Measurements from ENCODE around the gene ACSS3. TPM values are rescaled to one million over a fixed set of nuclear protein-coding genes. Genes with fewer than 3 reads are reported as not detected.

Gene ACSS3
- total and polyA plus RNA-seq, 8 donors = 0.73 to 28.5 (median 4.6) TPM

DNA sequence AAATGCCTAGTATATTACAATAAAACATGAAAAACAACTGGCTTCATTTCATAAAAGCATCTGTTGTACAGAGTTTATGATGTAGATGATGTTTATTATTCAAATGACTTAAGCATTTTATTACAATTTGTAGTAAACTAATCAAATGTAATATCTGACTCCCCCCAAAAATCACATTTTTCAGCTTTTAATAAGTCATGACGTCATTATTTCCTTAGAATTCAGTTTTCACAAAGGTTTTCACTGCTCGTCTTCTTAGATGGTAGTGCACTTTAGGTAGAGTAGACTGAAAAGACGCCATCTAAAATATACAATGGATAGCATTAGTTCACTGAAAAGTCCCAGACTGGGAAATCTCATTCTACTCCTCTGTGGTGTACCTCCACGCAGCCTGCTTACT is 181.5 kb downstream of the ACSS3 start:
- H3K4me3 ChIP-seq = no peak overlapping the region
- intact Hi-C loops (cut with DNase I; ENCODE audit: low total_unique reads) = no loop called here
- WGBS, 5 donors = 72 to 86% (median 81%) methylated on average over 4 of the region's 4 CpGs
- DNase-seq = no peak
- TF ChIP-seq POLR2AphosphoS5 (IDR thresholded peaks at IDR 0.05) (no peak), EP300 (IDR thresholded peaks at IDR 0.05) (no peak), POLR2A (IDR thresholded peaks at IDR 0.05) (no peak)
- TF ChIP-seq, protein P1, sequence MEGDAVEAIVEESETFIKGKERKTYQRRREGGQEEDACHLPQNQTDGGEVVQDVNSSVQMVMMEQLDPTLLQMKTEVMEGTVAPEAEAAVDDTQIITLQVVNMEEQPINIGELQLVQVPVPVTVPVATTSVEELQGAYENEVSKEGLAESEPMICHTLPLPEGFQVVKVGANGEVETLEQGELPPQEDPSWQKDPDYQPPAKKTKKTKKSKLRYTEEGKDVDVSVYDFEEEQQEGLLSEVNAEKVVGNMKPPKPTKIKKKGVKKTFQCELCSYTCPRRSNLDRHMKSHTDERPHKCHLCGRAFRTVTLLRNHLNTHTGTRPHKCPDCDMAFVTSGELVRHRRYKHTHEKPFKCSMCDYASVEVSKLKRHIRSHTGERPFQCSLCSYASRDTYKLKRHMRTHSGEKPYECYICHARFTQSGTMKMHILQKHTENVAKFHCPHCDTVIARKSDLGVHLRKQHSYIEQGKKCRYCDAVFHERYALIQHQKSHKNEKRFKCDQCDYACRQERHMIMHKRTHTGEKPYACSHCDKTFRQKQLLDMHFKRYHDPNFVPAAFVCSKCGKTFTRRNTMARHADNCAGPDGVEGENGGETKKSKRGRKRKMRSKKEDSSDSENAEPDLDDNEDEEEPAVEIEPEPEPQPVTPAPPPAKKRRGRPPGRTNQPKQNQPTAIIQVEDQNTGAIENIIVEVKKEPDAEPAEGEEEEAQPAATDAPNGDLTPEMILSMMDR (IDR thresholded peaks at IDR 0.05) = no peak
- no peaks in the 10 kb centered on the region for H3K9me3 ChIP-seq
- no peak overlapping the region for H3K27ac ChIP-seq
- no peaks in the 10 kb centered on the region for H3K27me3 ChIP-seq
- no peaks in the 10 kb centered on the region for H3K36me3 ChIP-seq
- no peaks in the 10 kb centered on the region for H3K4me1 ChIP-seq

GRCh38 chr12:81261508-81262207 is 183.8 kb downstream of the ACSS3 start:
- no peaks in the 10 kb centered on the region for H3K9me3 ChIP-seq
- H3K4me3 ChIP-seq = no peak overlapping the region
- no peak overlapping the region for H3K27ac ChIP-seq
- no peaks in the 10 kb centered on the region for H3K27me3 ChIP-seq
- 82 to 95% (median 87%) methylated on average over 4 of the region's 4 CpGs for WGBS, 5 donors
- intact Hi-C loops (cut with DNase I; ENCODE audit: low total_unique reads) = no loop called here
- DNase-seq = no peak
- no peak for TF ChIP-seq EP300 (IDR thresholded peaks at IDR 0.05)
- TF ChIP-seq POLR2AphosphoS5 (IDR thresholded peaks at IDR 0.05) = no peak
- TF ChIP-seq POLR2A (IDR thresholded peaks at IDR 0.05) = no peak
- TF ChIP-seq, protein P1 (IDR thresholded peaks at IDR 0.05) = no peak
- no peaks in the 10 kb centered on the region for H3K4me1 ChIP-seq
- no peaks in the 10 kb centered on the region for H3K36me3 ChIP-seq

DNA sequence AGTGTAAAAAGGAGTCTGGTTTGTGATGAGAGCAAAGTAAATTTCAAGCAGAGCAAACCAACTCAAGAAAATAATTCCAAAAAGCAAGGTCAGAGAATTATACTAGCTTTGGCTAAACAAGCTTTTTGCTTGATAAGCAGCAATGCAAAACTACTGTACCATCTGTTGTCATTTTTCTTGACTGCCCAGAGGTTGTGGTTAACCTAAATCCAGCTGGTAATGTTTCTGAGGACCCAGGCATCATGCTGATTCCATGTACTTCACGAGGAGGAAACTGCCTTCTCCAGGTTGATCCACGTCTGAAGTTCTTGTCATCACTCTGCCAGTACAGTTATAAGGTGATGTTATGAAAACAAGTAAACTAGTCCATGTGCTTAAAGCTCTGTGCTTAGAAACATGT is 185.2 kb downstream of the ACSS3 start:
- H3K27ac ChIP-seq = no peak overlapping the region
- no peaks in the 10 kb centered on the region for H3K9me3 ChIP-seq
- no peaks in the 10 kb centered on the region for H3K27me3 ChIP-seq
- no peaks in the 10 kb centered on the region for H3K4me1 ChIP-seq
- TF ChIP-seq, protein P1 (IDR thresholded peaks at IDR 0.05) = no peak
- TF ChIP-seq POLR2AphosphoS5 (IDR thresholded peaks at IDR 0.05) = no peak
- no peaks in the 10 kb centered on the region for H3K36me3 ChIP-seq
- WGBS, 5 donors = 60 to 75% (median 66%) methylated on average over 2 of the region's 2 CpGs
- no peak overlapping the region for H3K4me3 ChIP-seq
- DNase-seq = no peak
- intact Hi-C loops (cut with DNase I; ENCODE audit: low total_unique reads) = no loop called here

GRCh38 chr12:81270385-81270784 is 192.5 kb downstream of the ACSS3 start:
- WGBS, 5 donors = 89 to 99% (median 95%) methylated on average over 5 of the region's 5 CpGs
- Histone ChIP-seq H3K9me3 (no peaks in the 10 kb centered on the region), H3K36me3 (no peaks in the 10 kb centered on the region), H3K4me1 (no peaks in the 10 kb centered on the region), H3K27ac (no peak overlapping the region), H3K27me3 (no peaks in the 10 kb centered on the region), H3K4me3 (no peak overlapping the region)
- intact Hi-C loops (cut with DNase I; ENCODE audit: low total_unique reads) = no loop called here
- TF ChIP-seq POLR2AphosphoS5 (IDR thresholded peaks at IDR 0.05) (no peak), POLR2A (IDR thresholded peaks at IDR 0.05) (no peak), EP300 (IDR thresholded peaks at IDR 0.05) (no peak)
- TF ChIP-seq, protein P1 (IDR thresholded peaks at IDR 0.05) = no peak
- DNase-seq = no peak

Data from stomach (tissue), 9 donors.